HG03565 (cell line): ENCODE data around the gene SPSB3.
"Not testable (repeated sequence)": the region's sequence is repeated elsewhere in the genome, so short reads cannot be mapped to it uniquely, and the experiment has no call there.

ENCODE experiments used
- ATAC-seq: cut with Tn5 transposase; IDR thresholded peaks from one replicate; pipeline ENCODE4 v1.9.1; 2021; ENCODE audit warnings: mild to moderate bottlenecking, moderate library complexity; ENCODE audit not compliant: unreplicated experiment

The SPSB3 gene

GRCh38 chr16:1744338-1744840, 38.0 kb downstream of the SPSB3 start:
- no peak for ATAC-seq

- no peak for ATAC-seq
Observed at GRCh38 chr16:1743376-1744337, 38.7 kb downstream of the SPSB3 start.

GRCh38 chr16:1741553-1742165, 40.7 kb downstream of the SPSB3 start:
- no peak for ATAC-seq

- ATAC-seq: no peak
Observed at GRCh38 chr16:1740781-1741490, 41.4 kb downstream of the SPSB3 start.

GRCh38 chr16:1740234-1740633, 42.1 kb downstream of the SPSB3 start:
- no peak for ATAC-seq

GRCh38 chr16:1734816-1735215, 47.6 kb downstream of the SPSB3 start:
- ATAC-seq: no peak

GRCh38 chr16:1734123-1734522, 48.2 kb downstream of the SPSB3 start:
- ATAC-seq: no peak

- ATAC-seq: not testable (repeated sequence)
Observed at GRCh38 chr16:1732551-1732987, 49.8 kb downstream of the SPSB3 start.

GRCh38 chr16:1732071-1732470, 50.3 kb downstream of the SPSB3 start:
- ATAC-seq: no peak

- ATAC-seq: no peak
Observed at GRCh38 chr16:1731603-1732002, 50.8 kb downstream of the SPSB3 start.

- ATAC-seq: no peak
Observed at GRCh38 chr16:1731073-1731472, 51.3 kb downstream of the SPSB3 start.

- no peak for ATAC-seq
Observed at GRCh38 chr16:1729445-1729844, 52.9 kb downstream of the SPSB3 start.

GRCh38 chr16:1729026-1729425, 53.3 kb downstream of the SPSB3 start:
- ATAC-seq: no peak

- no peak for ATAC-seq
Observed at GRCh38 chr16:1727651-1728624, 54.4 kb downstream of the SPSB3 start.
